Measurements from ENCODE around the gene CTIF. TPM values are rescaled to one million over a fixed set of nuclear protein-coding genes. Genes with fewer than 3 reads are reported as not detected.

The CTIF gene
- total and polyA plus RNA-seq, 2 experiments from 2014 or later = 22.1 to 27.9 TPM

DNA sequence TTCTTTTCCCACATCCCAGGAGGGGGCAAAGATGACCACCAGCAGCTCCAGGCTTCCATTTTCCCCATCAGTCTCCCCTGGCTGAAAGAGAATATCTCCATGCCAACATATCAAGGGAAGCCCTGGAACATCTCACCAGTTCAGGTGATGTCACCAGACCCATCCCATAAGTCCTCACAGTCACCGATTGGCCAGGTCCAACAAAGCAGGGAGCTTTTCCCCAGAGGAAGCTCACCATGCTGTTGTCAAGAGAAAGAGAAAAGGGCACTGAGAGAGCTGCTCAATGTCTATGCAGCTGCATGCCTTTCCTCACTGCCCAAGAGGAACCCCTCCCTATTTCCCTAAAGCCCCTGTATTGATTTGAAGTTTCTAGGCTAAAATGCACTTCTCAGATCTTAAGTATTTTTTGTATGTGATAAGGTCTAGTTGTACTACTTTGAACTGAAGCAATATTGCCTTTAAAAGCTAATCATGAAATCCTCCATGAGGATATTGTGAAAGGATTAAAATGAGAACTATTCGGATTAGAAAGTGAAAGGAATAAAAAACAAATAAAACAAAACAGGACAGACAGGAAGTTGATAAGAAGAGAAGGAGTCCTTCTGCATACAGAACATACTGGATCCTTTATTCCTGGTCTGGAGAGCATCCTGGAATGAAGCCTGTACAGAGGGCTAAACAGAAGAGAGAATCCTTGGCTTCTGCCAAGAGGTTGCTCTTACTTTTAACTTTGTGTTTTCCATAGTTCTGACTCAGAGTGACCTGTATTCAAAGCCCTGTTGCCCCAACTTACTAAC lies 45.2 kb upstream of the CTIF start:
- no peak overlapping the region for H3K27ac ChIP-seq
- H3K4me2 ChIP-seq = peak overlapping the region; percentile 22
- WGBS (ENCODE audit: low lambda C conversion rate, missing lambda C conversion rate) = 60% methylated on average over 2 of the region's 2 CpGs

DNA sequence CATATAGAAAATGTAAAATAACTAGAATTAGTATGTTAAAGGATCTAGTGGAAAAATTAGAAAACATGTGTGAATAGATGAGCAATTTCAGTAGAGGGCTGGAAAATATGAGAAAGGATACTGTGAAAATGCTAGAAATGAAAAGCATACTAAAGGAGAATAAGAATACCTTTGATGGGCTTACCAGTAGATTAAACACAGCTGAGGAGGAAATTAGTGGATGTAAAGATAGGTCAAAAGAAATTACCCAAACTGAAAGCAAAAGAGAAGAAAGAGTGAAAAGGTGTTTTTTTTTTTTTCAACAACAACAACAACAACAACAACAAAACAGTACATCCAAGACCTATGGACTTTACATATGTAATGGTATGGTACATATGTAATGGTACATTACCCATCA lies 41.0 kb upstream of the CTIF start:
- no peak overlapping the region for H3K4me3 ChIP-seq
- H3K4me1 ChIP-seq (ENCODE audit: insufficient read depth) = no peaks in the 10 kb centered on the region
- no peak overlapping the region for H2AFZ ChIP-seq
- no peaks in the 10 kb centered on the region for H3K79me2 ChIP-seq
- no peaks in the 10 kb centered on the region for H3K9me3 ChIP-seq (ENCODE audit: low read depth)
- H4K20me1 ChIP-seq (ENCODE audit: insufficient read depth, poor library complexity, severe bottlenecking) = no peaks in the 10 kb centered on the region
- H3K27ac ChIP-seq = no peak overlapping the region
- DNase-seq (ENCODE audit: low spot score) = no peak
- no peaks in the 10 kb centered on the region for H3K9me2 ChIP-seq (replicated peaks; ENCODE audit: insufficient read depth)
- no peaks in the 10 kb centered on the region for H3K27me3 ChIP-seq
- no peak overlapping the region for H3K4me2 ChIP-seq
- TF ChIP-seq, protein P1, sequence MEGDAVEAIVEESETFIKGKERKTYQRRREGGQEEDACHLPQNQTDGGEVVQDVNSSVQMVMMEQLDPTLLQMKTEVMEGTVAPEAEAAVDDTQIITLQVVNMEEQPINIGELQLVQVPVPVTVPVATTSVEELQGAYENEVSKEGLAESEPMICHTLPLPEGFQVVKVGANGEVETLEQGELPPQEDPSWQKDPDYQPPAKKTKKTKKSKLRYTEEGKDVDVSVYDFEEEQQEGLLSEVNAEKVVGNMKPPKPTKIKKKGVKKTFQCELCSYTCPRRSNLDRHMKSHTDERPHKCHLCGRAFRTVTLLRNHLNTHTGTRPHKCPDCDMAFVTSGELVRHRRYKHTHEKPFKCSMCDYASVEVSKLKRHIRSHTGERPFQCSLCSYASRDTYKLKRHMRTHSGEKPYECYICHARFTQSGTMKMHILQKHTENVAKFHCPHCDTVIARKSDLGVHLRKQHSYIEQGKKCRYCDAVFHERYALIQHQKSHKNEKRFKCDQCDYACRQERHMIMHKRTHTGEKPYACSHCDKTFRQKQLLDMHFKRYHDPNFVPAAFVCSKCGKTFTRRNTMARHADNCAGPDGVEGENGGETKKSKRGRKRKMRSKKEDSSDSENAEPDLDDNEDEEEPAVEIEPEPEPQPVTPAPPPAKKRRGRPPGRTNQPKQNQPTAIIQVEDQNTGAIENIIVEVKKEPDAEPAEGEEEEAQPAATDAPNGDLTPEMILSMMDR (IDR thresholded peaks at IDR 0.05; ENCODE audit: poor library complexity) = no peak
- TF ChIP-seq EZH2phosphoT487 (IDR thresholded peaks at IDR 0.05; ENCODE audit: low read depth, severe bottlenecking, unreplicated experiment) (no peak), EZH2 (IDR thresholded peaks at IDR 0.05; ENCODE audit: borderline replicate concordance) (no peak)
- H3K36me3 ChIP-seq (replicated peaks; ENCODE audit: insufficient read depth, low read depth) = no peaks in the 10 kb centered on the region

More for the DNA sequence above, 45.2 kb upstream of the CTIF start:
- Histone ChIP-seq H3K36me3 (replicated peaks; ENCODE audit: insufficient read depth, low read depth) (no peaks in the 10 kb centered on the region), H3K9me3 (ENCODE audit: low read depth) (no peaks in the 10 kb centered on the region), H3K4me3 (no peak overlapping the region), H3K4me1 (ENCODE audit: insufficient read depth) (peaks cover 13% of the 10 kb centered on the region), H3K9me2 (replicated peaks; ENCODE audit: insufficient read depth) (no peaks in the 10 kb centered on the region), H3K27me3 (no peaks in the 10 kb centered on the region), H3K79me2 (no peaks in the 10 kb centered on the region), H4K20me1 (ENCODE audit: insufficient read depth, poor library complexity, severe bottlenecking) (no peaks in the 10 kb centered on the region), H2AFZ (no peak overlapping the region)
- DNase-seq (ENCODE audit: low spot score) = no peak
- no peak for TF ChIP-seq EZH2phosphoT487 (IDR thresholded peaks at IDR 0.05; ENCODE audit: low read depth, severe bottlenecking, unreplicated experiment)

DNA sequence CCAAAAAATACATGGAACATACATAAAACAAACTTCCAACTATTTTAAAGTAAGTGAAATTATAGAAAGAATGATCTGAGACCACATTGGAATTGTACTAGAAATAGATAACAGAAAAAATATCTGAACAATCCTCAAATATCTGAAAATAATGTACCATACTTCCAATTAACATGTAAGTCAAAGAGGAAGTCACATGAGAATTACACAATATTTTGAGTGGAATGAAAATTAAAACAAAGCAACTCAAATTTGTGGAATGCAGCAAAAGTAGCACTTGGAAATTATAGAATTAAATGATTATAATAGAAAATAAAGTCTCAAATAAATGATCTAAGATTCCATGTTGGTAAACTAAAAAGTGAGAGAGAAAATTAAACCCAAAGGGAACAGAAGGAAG lies 38.3 kb upstream of the CTIF start:
- H2AFZ ChIP-seq = no peak overlapping the region
- no peak overlapping the region for H3K27ac ChIP-seq
- H3K27me3 ChIP-seq = no peaks in the 10 kb centered on the region
- no peak overlapping the region for H3K4me2 ChIP-seq
- H3K9me3 ChIP-seq (ENCODE audit: low read depth) = no peaks in the 10 kb centered on the region
- no peaks in the 10 kb centered on the region for H3K79me2 ChIP-seq
- H3K4me3 ChIP-seq = no peak overlapping the region
- no peak for DNase-seq (ENCODE audit: low spot score)
- TF ChIP-seq EZH2 (IDR thresholded peaks at IDR 0.05; ENCODE audit: borderline replicate concordance) (no peak), EZH2phosphoT487 (IDR thresholded peaks at IDR 0.05; ENCODE audit: low read depth, severe bottlenecking, unreplicated experiment) (no peak)
- TF ChIP-seq, protein P1 (IDR thresholded peaks at IDR 0.05; ENCODE audit: poor library complexity) = no peak
- no peaks in the 10 kb centered on the region for H3K4me1 ChIP-seq (ENCODE audit: insufficient read depth)
- H4K20me1 ChIP-seq (ENCODE audit: insufficient read depth, poor library complexity, severe bottlenecking) = no peaks in the 10 kb centered on the region
- H3K9me2 ChIP-seq (replicated peaks; ENCODE audit: insufficient read depth) = no peaks in the 10 kb centered on the region
- no peaks in the 10 kb centered on the region for H3K36me3 ChIP-seq (replicated peaks; ENCODE audit: insufficient read depth, low read depth)

DNA sequence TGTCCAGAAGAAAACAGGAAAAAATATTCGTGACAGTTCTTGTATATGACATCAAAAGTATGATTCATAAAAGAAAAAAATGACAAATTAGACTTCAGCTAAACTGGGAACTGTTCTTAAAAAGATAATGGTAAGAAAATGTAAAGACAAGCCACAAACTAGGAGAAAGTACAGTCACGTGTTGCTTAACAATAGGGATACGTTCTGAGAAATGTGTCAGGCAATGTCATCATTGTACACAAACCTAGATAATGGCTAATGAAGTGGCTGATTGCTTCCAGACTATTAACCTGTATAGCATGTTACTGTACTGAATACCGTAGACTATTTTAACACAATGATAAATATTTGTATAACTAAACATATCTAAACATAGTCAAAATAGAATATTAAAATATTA lies 35.9 kb upstream of the CTIF start:
- DNase-seq (ENCODE audit: low spot score) = no peak
- H3K36me3 ChIP-seq (replicated peaks; ENCODE audit: insufficient read depth, low read depth) = no peaks in the 10 kb centered on the region
- WGBS (ENCODE audit: low lambda C conversion rate, missing lambda C conversion rate) = 77% methylated on average over 4 of the region's 4 CpGs

More for the DNA sequence above, 35.9 kb upstream of the CTIF start:
- TF ChIP-seq, protein P1 (IDR thresholded peaks at IDR 0.05; ENCODE audit: poor library complexity) = no peak
- no peak for TF ChIP-seq EZH2 (IDR thresholded peaks at IDR 0.05; ENCODE audit: borderline replicate concordance)
- TF ChIP-seq EZH2phosphoT487 (IDR thresholded peaks at IDR 0.05; ENCODE audit: low read depth, severe bottlenecking, unreplicated experiment) = no peak
- Histone ChIP-seq H3K4me2 (no peak overlapping the region), H4K20me1 (ENCODE audit: insufficient read depth, poor library complexity, severe bottlenecking) (no peaks in the 10 kb centered on the region), H3K9me2 (replicated peaks; ENCODE audit: insufficient read depth) (no peaks in the 10 kb centered on the region), H3K27me3 (no peaks in the 10 kb centered on the region), H3K27ac (no peak overlapping the region), H3K4me1 (ENCODE audit: insufficient read depth) (no peaks in the 10 kb centered on the region), H3K4me3 (no peak overlapping the region), H3K9me3 (ENCODE audit: low read depth) (no peaks in the 10 kb centered on the region), H3K79me2 (no peaks in the 10 kb centered on the region), H2AFZ (no peak overlapping the region)

Data from hepatocyte (in vitro differentiated cells).